Mucosa of descending colon (tissue), 3 donors: ENCODE results near the gene LAMC2. TPM values are rescaled to one million over a fixed set of nuclear protein-coding genes. Genes with fewer than 3 reads are reported as not detected.

Experiments used
- ATAC-seq: fragments of 200-7000 bp; cut with Tn5 transposase; one replicate; pipeline ENCODE4 v1.9.1; 2020; ENCODE audit warnings: mild to moderate bottlenecking, moderate library complexity
- DNase-seq, 3 donors: peaks; one replicate each; pipeline ENCODE4 v3.0.0-alpha.2; 2020
- H3K36me3 ChIP-seq: fragments of 200-600 bp; one replicate; pipeline ENCODE4 v1.8.0; 2021; ENCODE audit warnings: low read depth, mild to moderate bottlenecking
- H3K4me1 ChIP-seq: fragments of 200-600 bp; one replicate; pipeline ENCODE4 v1.8.0; 2021; ENCODE audit warnings: low read depth, mild to moderate bottlenecking
- H3K4me3 ChIP-seq: fragments of 200-600 bp; one replicate; pipeline ENCODE4 v1.8.0; 2021; ENCODE audit warnings: mild to moderate bottlenecking
- H3K9me3 ChIP-seq: fragments of 200-600 bp; one replicate; pipeline ENCODE4 v1.8.0; 2021; ENCODE audit warnings: mild to moderate bottlenecking
- CTCF ChIP-seq: fragments of 200-600 bp; IDR thresholded peaks from one replicate; pipeline ENCODE4 v1.8.0; 2022; ENCODE audit warnings: antibody characterized with exemption, mild to moderate bottlenecking
- intact Hi-C, 2 donors: fragments of 100-400 bp; cut with DNase I in 1 of 2; cut with micrococcal nuclease in 1 of 2; formaldehyde crosslinking; loops; one replicate each; pipeline versions ENCODE4 v1.11.0 to v1.11.1; 2022; cut with DNase I, micrococcal nuclease
- total RNA-seq, 3 donors: library from RNA; stranded (reverse); fragmentation: NEBNext Ultra II Directional in 2 of 3; extraction: Animal tissue kit (Norgen Biotek cat#: 25700) in 2 of 3; gene quantifications; one replicate each; pipeline versions ENCODE4 v1.2.1 to v1.2.4, GENCODE V29; 2021 to 2023
- donor health status: DM: no; HTN: no; CAD: no; lungs with moderate emphysema.
- donor health status: DM: no; HTN: no; CAD: no.
- donor health status: DM: no; HTN: yes; CAD: no.

Gene LAMC2
- total RNA-seq, 3 donors from 2014 or later: 16.3 to 36.9 (median 31.0) TPM

DNA sequence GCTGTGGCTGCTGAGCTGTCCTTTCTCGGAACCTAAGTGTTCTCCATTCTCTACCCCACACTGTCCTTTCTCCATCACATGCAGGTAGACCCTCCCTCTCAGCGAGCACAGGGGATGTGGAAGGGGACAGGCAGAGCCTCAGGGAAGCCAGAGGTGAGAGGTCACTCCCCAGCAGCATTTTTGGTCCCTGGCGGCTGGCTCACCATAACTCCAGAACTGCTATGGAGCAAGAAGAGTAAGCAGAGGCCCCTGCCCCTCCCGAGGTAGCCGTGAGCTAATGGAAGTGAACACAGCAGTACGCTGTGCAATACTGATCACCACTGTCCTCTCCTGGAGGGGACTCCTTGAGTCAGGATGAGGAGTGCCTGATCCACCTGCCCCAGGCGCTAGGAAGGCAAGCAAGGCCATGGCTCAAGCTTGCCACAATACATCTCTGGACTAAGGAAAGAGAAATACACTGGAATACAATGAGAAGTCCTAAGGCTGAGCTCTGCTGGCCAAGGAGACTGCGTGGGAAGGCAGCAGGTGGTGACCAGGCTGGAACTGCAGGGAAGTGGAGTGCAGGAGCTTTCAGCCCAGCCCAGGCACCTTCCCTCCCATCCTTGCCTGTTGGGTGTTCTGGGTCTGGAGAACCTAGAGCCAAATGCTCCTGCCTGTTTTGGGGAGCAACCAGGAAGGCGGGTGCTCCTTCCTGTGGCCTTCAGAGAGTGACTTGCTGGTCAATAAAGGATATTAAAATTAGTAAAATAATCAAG is 96.2 kb downstream of the LAMC2 start:
- DNase-seq (no peak), ATAC-seq (no peak)
- Histone ChIP-seq H3K36me3 (no peaks in the 10 kb centered on the region), H3K4me1 (no peaks in the 10 kb centered on the region), H3K4me3 (no peak overlapping the region), H3K9me3 (no peaks in the 10 kb centered on the region)
- no peak for TF ChIP-seq CTCF
- intact Hi-C loops: loop anchor here in 1 of 2 donors (5.0 kb wide), 1 partner anchor 260 kb away; no protein-coding TSS in a partner anchor

- Histone ChIP-seq H3K4me1 (no peaks in the 10 kb centered on the region), H3K9me3 (no peaks in the 10 kb centered on the region), H3K4me3 (no peak overlapping the region), H3K36me3 (no peaks in the 10 kb centered on the region)
- DNase-seq (no peak), ATAC-seq (no peak)
- intact Hi-C loops: loop anchor here in 1 of 2 donors (5.0 kb wide), 1 partner anchor 259 kb away; no protein-coding TSS in a partner anchor
- no peak for TF ChIP-seq CTCF
These were observed 97.2 kb downstream of the LAMC2 start for GRCh38 chr1:183283286-183283685.

DNA sequence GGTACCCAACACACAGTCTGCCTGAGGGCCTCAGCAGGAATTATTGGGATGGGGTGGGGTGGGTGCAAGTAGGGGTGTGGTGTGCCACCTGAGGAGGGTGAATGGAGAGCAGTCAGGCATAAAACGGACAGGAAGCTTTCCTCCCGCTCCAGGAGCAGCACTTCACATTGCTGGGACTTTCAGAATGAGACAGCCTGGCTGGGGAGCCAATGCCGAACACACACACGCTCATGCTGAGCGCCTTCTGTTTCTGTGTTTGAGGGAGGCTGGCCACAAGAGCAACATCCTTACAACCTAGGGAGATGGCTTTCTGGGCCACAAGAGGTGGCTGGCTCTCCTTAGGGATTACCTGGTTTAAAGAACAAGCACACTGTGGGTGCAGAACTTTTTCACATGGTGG is 98.0 kb downstream of the LAMC2 start:
- Histone ChIP-seq H3K4me1 (no peaks in the 10 kb centered on the region), H3K4me3 (no peak overlapping the region), H3K36me3 (no peaks in the 10 kb centered on the region), H3K9me3 (no peaks in the 10 kb centered on the region)
- no peak for TF ChIP-seq CTCF
- no peak for ATAC-seq
- intact Hi-C loops: loop anchor here in 1 of 2 donors (5.0 kb wide), 1 partner anchor 258 kb away; no protein-coding TSS in a partner anchor
- no peak for DNase-seq

DNA sequence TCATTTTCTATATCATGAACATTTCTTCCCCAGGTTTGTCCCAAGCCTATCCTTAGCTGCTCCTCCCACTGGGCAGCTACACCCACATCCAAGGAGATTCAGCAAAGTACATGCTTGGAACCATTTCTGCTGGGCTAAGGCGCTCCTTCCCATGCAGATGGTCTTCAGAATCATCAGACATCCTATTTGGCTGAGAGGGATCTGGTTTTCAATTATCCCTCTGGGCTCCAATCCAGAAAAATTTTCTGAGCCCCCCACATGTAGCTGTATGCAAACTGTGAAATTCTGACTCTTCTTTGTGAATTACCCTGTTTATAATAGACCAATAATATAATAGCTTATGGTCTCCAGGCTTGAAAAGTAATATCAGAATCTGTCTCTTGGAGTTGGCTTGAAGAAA is 99.2 kb downstream of the LAMC2 start:
- TF ChIP-seq CTCF: no peak
- intact Hi-C loops: no loop called here
- H3K36me3 ChIP-seq: no peaks in the 10 kb centered on the region
- ATAC-seq (no peak), DNase-seq (no peak)
- no peaks in the 10 kb centered on the region for H3K4me1 ChIP-seq
- no peaks in the 10 kb centered on the region for H3K9me3 ChIP-seq
- H3K4me3 ChIP-seq: no peak overlapping the region

- TF ChIP-seq CTCF: no peak
- H3K4me3 ChIP-seq: no peak overlapping the region
- no peaks in the 10 kb centered on the region for H3K9me3 ChIP-seq
- intact Hi-C loops: no loop called here
- ATAC-seq: no peak
- H3K36me3 ChIP-seq: no peaks in the 10 kb centered on the region
- no peaks in the 10 kb centered on the region for H3K4me1 ChIP-seq
- DNase-seq: no peak
These were observed 99.7 kb downstream of the LAMC2 start for GRCh38 chr1:183285746-183286145.
